Duodenal mucosa (tissue), 2 donors: ENCODE data around the gene MOGAT1.

Experiments
- H3K27ac ChIP-seq: one replicate; pipeline ENCODE4 v1.7.0; 2013; ENCODE audit warnings: low read depth, low read length
- H3K27me3 ChIP-seq, 2 donors: one replicate each; pipeline ENCODE4 v1.7.0; 2013; ENCODE audit warnings: low read length in 2 of 2, control low read depth in 1 of 2; ENCODE audit not compliant: insufficient read depth in 2 of 2, control insufficient read depth in 1 of 2
- H3K36me3 ChIP-seq, 2 donors: one replicate each; pipeline ENCODE4 v1.7.0; 2013; ENCODE audit warnings: low read length in 2 of 2, control low read depth in 1 of 2; ENCODE audit not compliant: insufficient read depth in 2 of 2, control insufficient read depth in 1 of 2
- H3K4me1 ChIP-seq, 2 donors: one replicate each; pipeline ENCODE4 v1.7.0; 2013; ENCODE audit warnings: low read length in 2 of 2, control low read depth in 1 of 2; ENCODE audit not compliant: insufficient read depth in 2 of 2, control insufficient read depth in 1 of 2
- H3K4me3 ChIP-seq, 2 donors: one replicate each; pipeline ENCODE4 v1.7.0; 2013; ENCODE audit warnings: low read length in 2 of 2, low read depth in 1 of 2
- H3K9ac ChIP-seq, 2 donors: one replicate each; pipeline ENCODE4 v1.7.0; 2013; ENCODE audit warnings: low read length in 2 of 2, low read depth in 1 of 2
- H3K9me3 ChIP-seq, 2 donors: one replicate each; pipeline ENCODE4 v1.7.0; 2013; ENCODE audit warnings: low read length in 2 of 2, control low read depth in 1 of 2; ENCODE audit not compliant: control insufficient read depth in 1 of 2

Gene MOGAT1

DNA sequence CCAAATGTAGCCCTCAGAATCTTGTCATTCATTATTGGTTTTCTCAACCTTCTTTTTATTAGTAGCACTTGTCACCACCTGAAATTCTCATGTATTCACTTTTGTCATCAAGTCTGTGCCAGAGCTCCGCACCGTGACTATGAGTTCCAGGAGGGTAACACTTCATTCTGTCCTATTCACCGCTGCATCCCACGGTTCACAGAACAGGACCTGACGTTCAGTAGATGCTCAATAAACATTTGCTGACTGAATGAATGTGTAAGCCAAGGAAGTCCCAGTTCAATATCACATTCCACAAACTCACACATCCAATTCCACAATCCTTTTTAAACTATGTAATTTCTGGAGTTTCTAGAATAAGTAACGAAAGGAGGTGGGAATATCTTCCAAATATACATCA lies 65.5 kb downstream of the MOGAT1 start:
- Histone ChIP-seq H3K4me1 (peaks cover 11% of the 10 kb centered on the region in 2 donors), H3K9ac (no peak overlapping the region), H3K36me3 (no peaks in the 10 kb centered on the region), H3K27ac (no peak overlapping the region), H3K4me3 (no peak overlapping the region), H3K9me3 (no peaks in the 10 kb centered on the region), H3K27me3 (no peaks in the 10 kb centered on the region)

DNA sequence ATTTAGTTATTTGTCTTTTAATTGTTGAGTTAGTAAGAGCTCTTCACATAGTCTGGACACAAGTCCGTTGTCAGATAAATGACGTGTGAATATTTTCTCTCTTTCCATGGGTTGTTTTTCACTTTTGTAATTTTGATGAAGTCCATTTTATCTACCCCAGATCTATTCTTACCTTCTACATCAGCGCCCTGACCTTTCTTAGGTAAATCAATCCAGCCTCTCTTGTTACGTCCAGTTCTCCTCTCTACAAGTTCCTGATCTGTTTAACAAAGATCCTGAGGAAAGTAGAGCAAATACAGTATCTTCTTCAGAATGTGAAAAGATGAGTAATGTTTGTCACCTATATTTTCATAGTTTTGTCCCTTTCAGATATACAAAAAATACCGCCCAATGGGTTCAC lies 66.9 kb downstream of the MOGAT1 start:
- H3K4me3 ChIP-seq = no peak overlapping the region
- peaks cover 11% of the 10 kb centered on the region in 2 donors for H3K4me1 ChIP-seq
- H3K36me3 ChIP-seq = no peaks in the 10 kb centered on the region

DNA sequence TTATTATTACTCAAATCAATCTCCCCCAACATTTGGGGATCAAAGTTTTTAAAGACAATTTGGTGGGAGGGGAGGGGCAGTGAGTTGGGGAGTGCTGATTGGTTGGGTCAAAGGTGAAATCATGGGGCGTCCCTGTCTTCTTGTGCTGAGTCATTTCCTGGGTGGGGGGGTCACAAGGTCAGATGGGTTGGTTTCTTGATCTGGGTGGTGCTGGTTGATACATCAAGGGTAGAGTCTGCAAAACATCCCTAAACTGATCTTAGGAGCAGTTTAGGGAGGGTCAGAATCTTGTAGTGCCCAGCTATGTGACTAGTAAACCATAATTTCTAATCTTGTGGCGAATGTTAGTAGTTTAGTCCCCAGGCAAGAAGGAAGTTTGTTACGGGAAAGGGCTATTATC lies 67.4 kb downstream of the MOGAT1 start:
- peaks cover 8 to 10% of the 10 kb centered on the region in 2 donors for H3K4me1 ChIP-seq
- H3K27me3 ChIP-seq = no peaks in the 10 kb centered on the region
- H3K4me3 ChIP-seq = no peak overlapping the region
- no peak overlapping the region for H3K9ac ChIP-seq
- no peaks in the 10 kb centered on the region for H3K9me3 ChIP-seq
- no peaks in the 10 kb centered on the region for H3K36me3 ChIP-seq
- no peak overlapping the region for H3K27ac ChIP-seq

More for the DNA sequence above, 66.9 kb downstream of the MOGAT1 start:
- no peak overlapping the region for H3K27ac ChIP-seq
- H3K9ac ChIP-seq = no peak overlapping the region
- no peaks in the 10 kb centered on the region for H3K9me3 ChIP-seq
- H3K27me3 ChIP-seq = no peaks in the 10 kb centered on the region

DNA sequence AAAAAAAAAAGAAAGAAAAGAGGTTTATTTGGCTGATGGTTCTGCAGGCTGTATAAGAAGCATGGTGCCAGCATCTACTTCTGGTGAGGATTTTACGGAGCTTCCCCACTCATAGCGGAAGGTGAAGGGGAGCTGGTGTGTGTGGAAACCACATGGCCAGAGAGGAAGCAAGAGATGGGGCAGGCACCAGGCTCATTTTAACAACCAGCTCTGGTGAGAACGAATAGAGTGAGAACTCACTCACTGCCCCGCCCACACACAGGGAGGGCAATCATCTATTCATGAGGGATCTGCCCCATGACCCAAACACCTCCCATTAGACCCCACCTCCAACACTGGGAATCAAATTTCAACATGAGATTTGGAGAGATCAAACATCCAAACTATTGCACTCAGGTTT lies 68.5 kb downstream of the MOGAT1 start:
- Histone ChIP-seq H3K9me3 (no peaks in the 10 kb centered on the region), H3K4me1 (no peaks in the 10 kb centered on the region), H3K27ac (no peak overlapping the region), H3K9ac (no peak overlapping the region), H3K4me3 (no peak overlapping the region), H3K27me3 (no peaks in the 10 kb centered on the region), H3K36me3 (no peaks in the 10 kb centered on the region)

DNA sequence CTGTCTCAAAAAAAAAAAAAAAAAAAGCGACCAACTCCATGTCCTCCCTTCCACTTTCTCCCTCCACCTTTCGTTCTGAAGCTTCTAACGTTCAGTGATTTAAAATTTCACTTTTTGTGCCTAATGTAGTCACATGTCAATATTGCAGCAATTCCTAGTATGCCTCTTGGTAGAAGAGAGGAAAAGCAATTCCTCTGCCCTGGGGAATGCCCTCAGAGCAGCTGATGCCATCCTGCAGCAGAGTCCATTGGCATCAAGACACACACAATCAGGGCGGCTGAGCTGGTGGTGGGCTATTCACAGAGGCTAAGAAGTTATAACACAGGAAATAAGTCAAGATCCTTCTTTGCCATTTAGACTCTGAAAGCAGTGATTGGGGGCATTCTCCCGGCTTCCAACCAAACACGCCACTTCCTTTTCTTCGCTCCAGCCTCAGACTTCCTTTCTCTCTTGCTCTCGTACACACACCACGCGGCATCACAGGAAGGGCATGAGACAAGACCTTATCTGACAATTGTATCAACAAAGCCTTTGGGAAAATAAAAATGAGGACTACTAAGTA lies 71.9 kb downstream of the MOGAT1 start:
- Histone ChIP-seq H3K27me3 (no peaks in the 10 kb centered on the region), H3K9me3 (no peaks in the 10 kb centered on the region), H3K9ac (no peak overlapping the region), H3K4me1 (no peaks in the 10 kb centered on the region), H3K27ac (no peak overlapping the region), H3K4me3 (no peak overlapping the region), H3K36me3 (no peaks in the 10 kb centered on the region)

DNA sequence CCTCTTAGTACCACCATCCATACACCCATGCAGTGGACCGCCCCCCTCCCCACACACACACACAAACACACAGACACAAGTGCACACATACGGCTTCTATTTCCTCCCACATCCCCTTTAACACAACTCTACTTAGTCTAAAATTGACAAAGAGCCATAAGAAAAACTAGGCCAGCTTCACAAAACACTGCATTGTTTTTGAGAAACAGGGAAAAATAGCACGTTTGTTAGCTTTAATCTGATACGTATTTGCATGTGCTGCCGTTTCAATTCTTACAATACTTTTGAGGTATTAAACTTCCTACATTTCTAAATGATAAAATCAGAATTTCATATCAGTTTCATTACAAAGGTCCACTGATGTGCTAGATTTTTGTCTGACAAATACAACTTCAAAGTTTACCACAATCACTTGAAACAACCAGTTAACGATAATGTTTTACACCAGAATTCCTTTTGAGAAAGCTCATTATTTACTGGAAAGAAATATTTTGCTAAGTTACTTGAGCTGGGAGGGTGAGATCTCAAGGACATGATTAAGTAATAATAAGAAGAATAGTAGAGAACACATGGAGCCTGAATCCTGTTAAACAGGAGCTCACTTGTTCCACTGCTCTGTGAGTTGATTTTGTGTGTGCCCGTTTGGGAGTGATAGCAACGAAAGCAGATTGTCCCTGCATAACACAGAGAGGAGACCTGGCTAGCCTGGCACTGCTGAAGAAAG lies 74.5 kb downstream of the MOGAT1 start:
- no peaks in the 10 kb centered on the region for H3K36me3 ChIP-seq
- H3K4me3 ChIP-seq = no peak overlapping the region
- H3K9ac ChIP-seq = no peak overlapping the region
- H3K4me1 ChIP-seq = no peaks in the 10 kb centered on the region
- no peaks in the 10 kb centered on the region for H3K27me3 ChIP-seq
- no peak overlapping the region for H3K27ac ChIP-seq
- no peaks in the 10 kb centered on the region for H3K9me3 ChIP-seq

DNA sequence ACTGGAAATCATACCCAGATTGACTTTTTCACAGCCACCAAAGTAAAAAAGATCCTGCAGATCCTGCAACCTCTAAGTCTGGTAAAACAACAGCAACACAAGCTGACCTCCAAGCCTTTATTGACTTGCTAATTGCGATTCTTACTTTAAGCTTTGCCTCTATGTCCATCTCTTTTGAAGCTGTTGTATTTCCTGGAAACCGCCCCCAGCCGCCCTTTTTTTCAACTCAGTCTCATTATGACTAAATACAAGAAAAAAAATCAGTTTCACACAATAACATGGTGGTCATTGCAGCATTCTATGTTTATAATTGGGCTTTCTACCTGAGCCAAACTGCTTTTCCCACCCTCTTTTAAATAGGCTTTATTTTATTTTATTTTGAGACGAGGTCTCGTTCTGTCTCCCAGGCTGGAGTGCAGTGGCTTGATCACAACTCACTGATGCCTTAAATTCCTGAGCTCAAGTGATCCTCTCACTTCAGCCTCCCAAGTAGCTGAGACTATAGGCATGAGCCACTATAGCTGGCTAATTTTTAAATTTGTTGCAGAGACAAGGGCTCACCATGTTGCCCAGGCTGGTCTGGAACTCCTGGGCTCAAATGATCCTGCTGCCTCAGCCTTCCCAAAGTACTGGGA lies 76.2 kb downstream of the MOGAT1 start:
- H3K9me3 ChIP-seq = no peaks in the 10 kb centered on the region
- H3K27me3 ChIP-seq = no peaks in the 10 kb centered on the region
- no peak overlapping the region for H3K4me3 ChIP-seq
- no peaks in the 10 kb centered on the region for H3K36me3 ChIP-seq
- H3K9ac ChIP-seq = no peak overlapping the region
- no peaks in the 10 kb centered on the region for H3K4me1 ChIP-seq
- no peak overlapping the region for H3K27ac ChIP-seq

DNA sequence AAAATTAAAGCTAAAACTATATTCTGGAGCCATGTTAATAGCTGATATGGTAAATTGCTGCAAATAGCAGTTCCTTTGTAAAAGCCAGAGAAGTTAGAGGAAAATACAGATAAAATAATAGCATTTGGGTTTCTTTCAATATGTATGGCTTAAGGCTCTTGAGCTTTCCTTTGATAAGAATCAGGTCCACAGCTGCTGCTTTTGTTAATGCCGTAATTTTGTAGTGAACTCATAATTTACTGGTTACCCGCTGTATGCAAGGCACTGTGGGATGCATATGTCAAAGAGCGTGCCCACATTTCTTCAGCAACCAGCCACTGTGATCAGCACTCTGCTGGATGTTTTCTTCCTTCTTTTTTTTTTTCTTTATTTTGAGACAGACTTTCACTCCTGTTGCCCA lies 79.1 kb downstream of the MOGAT1 start:
- Histone ChIP-seq H3K4me1 (no peaks in the 10 kb centered on the region), H3K9ac (no peak overlapping the region), H3K4me3 (no peak overlapping the region), H3K27me3 (no peaks in the 10 kb centered on the region), H3K9me3 (no peaks in the 10 kb centered on the region), H3K36me3 (no peaks in the 10 kb centered on the region), H3K27ac (no peak overlapping the region)

DNA sequence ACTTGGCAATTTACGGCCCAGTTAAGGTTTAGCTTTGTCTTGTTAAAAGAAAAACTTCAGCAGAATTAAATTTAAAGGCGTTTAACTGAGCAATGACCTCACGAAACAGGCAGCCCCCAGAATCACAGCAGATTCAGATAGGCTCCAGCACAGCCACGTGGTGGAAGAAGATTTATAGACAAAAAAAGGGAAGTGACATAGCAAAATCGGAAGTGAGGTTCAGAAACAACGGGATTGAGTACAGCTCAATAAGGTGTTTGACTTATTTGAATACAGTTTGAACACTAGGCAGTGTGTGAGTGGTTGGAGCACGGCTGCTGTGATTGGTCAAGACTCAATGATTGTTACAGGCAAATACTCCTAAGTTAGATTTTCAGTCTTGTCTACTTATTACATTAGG lies 79.8 kb downstream of the MOGAT1 start:
- Histone ChIP-seq H3K27ac (no peak overlapping the region), H3K36me3 (no peaks in the 10 kb centered on the region), H3K9me3 (no peaks in the 10 kb centered on the region), H3K4me1 (no peaks in the 10 kb centered on the region), H3K27me3 (no peaks in the 10 kb centered on the region), H3K9ac (no peak overlapping the region), H3K4me3 (no peak overlapping the region)

DNA sequence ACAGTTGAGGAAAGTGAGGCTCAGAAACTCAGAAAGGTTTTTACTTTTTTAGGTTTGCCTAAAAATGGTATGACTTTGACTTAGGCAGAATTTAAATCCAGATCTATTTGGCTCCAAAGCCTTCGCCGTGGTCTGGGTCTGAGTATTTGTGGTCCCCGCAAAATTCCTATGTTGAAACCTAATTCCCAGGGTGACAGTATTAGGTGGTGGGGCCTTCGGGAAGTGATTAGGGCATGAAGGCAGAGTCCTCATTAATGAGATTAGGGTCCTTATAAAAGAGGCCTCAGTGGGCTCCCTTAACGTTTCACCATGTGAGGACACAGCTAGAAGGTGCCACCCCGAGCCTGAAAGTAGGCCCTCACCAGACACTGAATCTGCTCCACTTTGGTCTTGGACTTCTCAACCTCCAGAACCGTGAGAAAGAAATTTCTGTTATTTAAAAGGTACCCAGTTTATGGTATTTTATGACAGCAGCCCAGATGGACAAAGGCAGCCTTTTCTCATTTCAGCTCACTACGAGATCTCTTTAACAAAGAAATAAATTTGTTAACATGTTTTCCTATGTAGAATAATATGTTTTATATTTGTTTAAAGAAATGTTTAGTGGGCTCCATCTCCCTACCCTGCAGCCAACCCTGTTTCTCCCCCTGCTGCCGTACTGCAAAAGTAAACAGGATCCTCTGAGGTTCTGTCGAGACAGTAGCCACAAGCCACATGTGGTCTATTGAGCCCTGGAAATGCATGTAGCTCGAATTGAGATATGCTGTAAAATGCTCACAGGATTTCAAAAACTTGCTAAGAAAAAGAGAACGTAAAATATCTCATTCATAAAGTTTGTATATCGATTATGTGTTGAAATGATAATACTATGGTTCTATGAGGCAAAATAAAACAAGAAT lies 80.6 kb downstream of the MOGAT1 start:
- Histone ChIP-seq H3K27me3 (no peaks in the 10 kb centered on the region), H3K4me1 (no peaks in the 10 kb centered on the region), H3K9me3 (no peaks in the 10 kb centered on the region), H3K27ac (no peak overlapping the region), H3K36me3 (no peaks in the 10 kb centered on the region), H3K9ac (no peak overlapping the region), H3K4me3 (no peak overlapping the region)
